Breast epithelium (tissue), 3 donors: Measurements from ENCODE around the gene ARHGAP8.

Experiments used
- POLR2A ChIP-seq: fragments of 450-650 bp; IDR thresholded peaks from one replicate; pipeline ENCODE4 v1.6.1; 2016; ENCODE audit warnings: antibody characterized with exemption, mild to moderate bottlenecking, moderate library complexity
- POLR2AphosphoS5 ChIP-seq, 3 donors: sonication (generic); formaldehyde crosslinking; IDR thresholded peaks; one replicate each; pipeline ENCODE4 v1.6.1; 2017; ENCODE audit warnings: antibody characterized with exemption in 3 of 3
- TF ChIP-seq, protein P1 (sequence below), 3 donors: fragments of 450-650 bp; IDR thresholded peaks; one replicate each; pipeline ENCODE4 v1.5.1; 2016 to 2017; ENCODE audit warnings: antibody characterized with exemption in 3 of 3, mild to moderate bottlenecking in 3 of 3, moderate library complexity in 3 of 3

DNA sequence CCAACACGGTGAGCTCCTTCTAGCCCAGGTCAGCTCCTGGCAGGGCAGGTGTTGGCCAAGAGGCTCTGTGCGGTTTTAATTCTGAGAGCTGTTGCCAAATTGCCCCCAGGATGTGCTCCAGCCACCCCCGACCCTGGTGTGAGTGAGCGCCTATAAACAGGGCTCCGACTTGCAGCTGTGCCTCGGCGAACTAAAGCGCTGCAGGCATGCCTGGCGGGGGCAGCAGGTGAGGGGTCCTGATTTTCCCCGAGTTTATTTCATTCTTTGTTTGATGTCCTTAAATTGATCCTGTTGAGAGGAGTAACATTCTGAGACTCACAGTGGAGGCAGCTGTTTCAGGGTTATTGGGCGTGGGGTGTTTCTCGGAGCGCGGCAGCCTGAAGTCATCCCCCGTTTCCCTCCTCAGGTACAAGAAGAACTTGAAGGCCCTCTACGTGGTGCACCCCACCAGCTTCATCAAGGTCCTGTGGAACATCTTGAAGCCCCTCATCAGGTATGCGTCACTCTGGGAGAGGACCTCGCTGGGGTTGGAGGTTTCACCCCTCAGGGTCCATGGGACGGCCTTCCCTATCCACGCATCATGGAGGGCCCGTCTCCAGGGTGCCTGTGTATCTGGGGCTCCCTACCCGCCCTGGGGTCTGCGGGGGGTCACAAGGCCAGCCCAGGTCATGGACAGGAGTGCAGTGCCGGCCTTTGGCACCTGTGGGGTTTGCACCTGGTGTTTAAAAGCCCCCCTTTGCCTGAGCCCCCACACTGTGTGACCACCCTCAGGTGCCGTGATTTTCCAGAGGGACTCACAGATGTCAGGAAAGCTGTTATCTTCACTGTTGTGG, 62.1 kb downstream of the ARHGAP8 start:
- TF ChIP-seq, protein P1, sequence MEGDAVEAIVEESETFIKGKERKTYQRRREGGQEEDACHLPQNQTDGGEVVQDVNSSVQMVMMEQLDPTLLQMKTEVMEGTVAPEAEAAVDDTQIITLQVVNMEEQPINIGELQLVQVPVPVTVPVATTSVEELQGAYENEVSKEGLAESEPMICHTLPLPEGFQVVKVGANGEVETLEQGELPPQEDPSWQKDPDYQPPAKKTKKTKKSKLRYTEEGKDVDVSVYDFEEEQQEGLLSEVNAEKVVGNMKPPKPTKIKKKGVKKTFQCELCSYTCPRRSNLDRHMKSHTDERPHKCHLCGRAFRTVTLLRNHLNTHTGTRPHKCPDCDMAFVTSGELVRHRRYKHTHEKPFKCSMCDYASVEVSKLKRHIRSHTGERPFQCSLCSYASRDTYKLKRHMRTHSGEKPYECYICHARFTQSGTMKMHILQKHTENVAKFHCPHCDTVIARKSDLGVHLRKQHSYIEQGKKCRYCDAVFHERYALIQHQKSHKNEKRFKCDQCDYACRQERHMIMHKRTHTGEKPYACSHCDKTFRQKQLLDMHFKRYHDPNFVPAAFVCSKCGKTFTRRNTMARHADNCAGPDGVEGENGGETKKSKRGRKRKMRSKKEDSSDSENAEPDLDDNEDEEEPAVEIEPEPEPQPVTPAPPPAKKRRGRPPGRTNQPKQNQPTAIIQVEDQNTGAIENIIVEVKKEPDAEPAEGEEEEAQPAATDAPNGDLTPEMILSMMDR (IDR thresholded peaks at IDR 0.05) = no peak
- TF ChIP-seq POLR2A (no peak), POLR2AphosphoS5 (IDR thresholded peaks at IDR 0.05) (no peak)
